AML-193 (cell line): ENCODE measurements around the gene PCDHGA11.
"Not testable (repeated sequence)": the region's sequence is repeated elsewhere in the genome, so short reads cannot be mapped to it uniquely, and the experiment has no call there.

Experiments used
- DNase-seq, 2 experiments: peaks; one replicate each; lab custom pipeline; 2025; lab: John Stamatoyannopoulos, UW

PCDHGA11 gene

DNA sequence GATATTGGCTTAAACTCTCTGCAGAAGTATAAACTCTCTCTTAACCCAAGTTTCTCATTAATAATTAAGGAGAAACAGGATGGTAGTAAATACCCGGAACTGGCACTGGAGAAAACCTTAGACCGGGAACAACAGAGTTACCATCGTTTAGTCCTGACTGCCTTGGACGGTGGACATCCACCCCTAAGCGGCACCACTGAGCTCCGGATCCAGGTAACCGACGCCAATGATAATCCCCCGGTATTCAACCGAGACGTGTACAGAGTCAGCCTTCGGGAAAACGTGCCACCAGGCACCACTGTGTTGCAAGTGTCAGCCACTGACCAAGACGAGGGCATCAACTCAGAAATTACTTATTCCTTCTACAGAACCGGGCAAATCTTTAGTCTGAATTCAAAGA is 22.2 kb upstream of the PCDHGA11 start:
- no peak for DNase-seq

DNA sequence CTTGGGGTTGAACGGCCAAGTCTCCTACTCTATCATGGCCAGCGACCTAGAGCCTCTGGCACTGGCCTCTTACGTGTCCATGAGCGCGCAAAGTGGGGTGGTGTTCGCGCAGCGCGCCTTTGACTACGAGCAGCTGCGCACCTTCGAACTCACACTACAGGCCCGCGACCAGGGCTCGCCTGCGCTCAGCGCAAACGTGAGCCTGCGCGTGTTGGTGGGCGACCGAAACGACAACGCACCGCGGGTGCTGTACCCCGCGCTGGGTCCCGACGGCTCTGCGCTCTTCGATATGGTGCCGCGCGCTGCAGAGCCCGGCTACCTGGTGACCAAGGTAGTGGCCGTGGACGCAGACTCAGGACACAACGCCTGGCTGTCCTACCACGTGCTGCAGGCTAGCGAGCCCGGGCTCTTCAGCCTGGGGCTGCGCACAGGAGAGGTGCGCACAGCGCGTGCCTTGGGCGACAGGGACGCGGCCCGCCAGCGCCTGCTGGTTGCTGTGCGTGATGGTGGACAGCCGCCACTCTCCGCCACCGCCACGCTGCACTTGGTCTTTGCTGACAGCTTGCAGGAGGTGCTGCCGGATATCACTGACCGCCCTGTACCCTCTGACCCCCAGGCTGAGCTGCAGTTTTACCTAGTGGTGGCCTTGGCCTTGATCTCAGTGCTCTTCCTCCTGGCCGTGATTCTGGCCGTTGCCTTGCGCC is 21.1 kb upstream of the PCDHGA11 start:
- DNase-seq, result no peak

DNA sequence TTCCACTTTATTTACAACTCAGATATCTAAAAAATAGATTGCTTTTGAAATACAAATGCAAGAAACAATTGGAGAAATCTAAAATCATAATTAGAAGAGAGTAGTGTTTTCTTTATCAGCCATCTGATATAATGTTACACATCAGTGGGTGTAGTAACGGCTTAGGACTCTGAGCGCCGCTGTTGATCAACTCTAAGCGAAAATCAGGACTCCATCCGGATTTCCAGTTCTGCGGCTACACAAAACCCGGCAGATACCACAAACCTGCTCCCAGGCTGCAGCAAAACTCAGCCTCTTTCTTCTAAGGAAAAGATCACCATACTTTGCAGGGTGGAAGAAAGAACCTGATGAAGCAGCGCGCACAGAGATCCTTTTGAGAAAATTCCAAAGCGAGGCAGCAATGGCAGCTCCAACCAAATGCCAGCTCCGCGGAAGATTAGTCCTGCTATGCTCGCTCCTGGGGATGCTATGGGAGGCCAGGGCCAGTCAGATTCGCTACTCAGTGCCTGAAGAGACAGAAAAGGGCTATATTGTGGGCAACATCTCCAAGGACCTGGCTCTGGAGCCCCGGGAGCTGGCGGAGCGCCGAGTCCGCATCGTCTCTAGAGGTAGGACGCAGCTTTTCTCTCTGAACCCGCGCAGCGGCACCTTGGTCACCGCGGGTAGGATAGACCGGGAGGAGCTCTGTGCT is 18.2 kb upstream of the PCDHGA11 start, which contains the start of gene PCDHGA9:
TSS of gene PCDHGA9 (plus strand) at position 226 of the 691 bp plus-strand sequence. CDS start at position 401, 175 bp downstream.
- DNase-seq, result peak; percentile 17 to 19

DNA sequence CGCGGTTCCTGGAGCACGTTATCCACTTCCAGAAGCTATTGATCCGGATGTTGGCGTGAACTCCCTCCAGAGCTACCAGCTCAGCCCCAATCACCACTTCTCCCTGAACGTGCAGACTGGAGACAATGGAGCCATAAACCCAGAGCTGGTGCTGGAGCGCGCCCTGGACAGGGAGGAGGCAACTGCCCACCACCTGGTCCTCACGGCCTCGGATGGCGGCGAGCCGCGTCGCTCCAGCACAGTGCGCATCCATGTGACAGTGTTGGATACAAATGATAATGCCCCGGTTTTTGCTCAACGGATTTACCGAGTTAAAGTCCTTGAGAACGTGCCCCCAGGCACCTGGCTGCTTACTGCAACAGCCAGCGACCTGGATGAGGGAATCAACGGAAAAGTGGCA is 17.5 kb upstream of the PCDHGA11 start:
- no peak for DNase-seq

DNA sequence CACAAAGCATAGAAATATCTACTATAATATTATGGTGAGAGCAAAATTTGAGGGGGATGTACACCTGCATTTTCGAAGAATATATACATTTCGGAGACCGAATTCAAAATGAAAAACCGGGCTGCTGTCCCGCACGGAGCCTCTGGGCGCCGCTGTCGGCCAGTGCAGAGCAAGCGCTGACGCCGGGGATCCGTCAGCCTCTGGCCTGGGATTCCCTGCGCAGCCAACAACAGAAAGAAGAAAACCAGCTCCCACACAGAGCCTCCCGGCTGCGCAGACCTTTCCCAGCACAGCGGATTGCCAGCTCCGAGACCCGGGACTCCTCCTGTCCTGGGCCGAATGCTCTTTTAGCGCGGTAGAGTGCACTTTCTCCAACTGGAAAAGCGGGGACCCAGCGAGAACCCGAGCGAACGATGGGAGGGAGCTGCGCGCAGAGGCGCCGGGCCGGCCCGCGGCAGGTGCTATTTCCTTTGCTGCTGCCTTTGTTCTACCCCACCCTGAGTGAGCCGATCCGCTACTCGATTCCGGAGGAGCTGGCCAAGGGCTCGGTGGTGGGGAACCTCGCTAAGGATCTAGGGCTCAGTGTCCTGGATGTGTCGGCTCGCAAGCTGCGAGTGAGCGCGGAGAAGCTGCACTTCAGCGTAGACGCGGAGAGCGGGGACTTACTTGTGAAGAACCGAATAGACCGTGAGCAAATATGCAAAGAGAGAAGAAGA is 12.9 kb upstream of the PCDHGA11 start, which contains the start of gene PCDHGB6:
TSS of gene PCDHGB6 (plus strand) at position 232 of the 716 bp plus-strand sequence. CDS start at position 414, 182 bp downstream.
- DNase-seq, result not testable (repeated sequence)

DNA sequence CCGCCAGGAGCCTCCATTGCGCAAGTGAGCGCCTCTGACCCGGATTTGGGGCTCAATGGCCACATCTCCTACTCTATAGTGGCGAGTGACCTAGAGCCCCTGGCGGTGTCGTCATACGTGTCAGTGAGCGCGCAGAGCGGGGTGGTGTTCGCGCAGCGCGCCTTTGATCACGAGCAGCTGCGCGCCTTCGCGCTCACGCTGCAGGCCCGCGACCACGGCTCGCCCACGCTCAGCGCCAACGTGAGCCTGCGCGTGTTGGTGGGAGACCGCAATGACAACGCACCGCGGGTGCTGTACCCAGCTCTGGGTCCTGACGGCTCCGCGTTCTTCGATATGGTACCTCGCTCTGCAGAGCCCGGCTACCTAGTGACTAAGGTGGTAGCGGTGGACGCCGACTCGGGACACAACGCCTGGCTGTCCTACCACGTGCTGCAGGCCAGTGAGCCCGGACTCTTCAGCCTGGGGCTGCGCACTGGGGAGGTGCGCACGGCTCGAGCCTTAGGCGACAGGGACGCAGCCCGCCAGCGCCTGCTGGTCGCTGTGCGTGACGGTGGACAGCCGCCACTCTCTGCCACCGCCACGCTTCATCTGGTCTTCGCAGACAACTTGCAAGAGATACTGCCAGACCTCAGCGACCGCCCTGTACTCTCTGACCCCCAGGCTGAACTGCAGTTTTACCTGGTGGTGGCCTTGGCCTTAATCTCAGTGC is 11.1 kb upstream of the PCDHGA11 start:
- DNase-seq, result no peak

DNA sequence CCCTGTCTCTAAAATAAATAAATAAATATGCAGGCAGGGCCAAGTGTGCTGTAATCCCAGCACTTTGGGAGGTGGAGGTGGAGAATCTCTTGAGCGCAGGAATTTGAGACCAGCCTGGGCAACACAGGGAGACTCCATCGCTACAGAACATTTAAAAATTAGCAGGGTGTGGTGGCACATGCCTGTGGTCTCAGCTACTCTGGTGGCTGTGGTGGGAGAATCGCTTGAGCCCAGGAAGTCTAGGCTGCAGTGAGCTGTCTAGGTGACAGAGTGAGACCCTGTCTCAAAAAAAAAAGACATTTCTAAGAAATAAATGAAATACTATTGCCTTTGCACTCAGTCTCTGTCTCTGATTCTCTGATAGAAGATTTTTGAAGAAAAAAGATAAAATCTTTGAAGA is 9.3 kb upstream of the PCDHGA11 start:
- no peak for DNase-seq

DNA sequence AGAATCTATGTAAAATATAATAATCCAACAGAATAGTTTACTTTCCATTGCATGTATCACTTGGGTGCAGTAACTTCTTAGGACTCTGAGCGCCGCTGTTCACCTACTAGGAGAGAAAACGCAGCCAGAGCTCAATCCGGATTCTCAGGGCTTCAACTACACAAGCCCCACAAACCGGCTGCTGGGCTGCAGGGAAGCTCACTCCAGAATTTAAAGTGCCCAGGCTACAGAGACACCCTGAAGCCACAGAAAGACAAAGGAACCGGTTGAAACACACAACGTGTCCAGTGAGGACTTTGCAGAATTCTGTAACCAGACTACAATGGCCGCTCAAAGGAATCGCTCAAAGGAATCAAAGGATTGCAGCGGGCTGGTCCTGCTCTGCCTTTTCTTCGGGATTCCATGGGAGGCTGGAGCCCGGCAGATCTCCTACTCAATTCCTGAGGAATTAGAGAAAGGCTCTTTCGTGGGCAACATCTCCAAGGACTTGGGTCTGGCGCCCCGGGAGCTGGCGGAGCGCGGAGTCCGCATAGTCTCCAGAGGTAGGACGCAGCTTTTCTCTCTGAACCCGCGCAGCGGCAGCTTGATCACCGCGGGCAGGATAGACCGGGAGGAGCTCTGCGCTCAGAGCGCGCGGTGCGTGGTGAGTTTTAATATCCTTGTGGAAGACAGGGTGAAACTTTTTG is 7.9 kb upstream of the PCDHGA11 start, which contains the start of gene PCDHGA10:
TSS of gene PCDHGA10 (plus strand) at position 134 of the 686 bp plus-strand sequence. CDS start at position 323, 189 bp downstream.
- peak; percentile 37 to 69 for DNase-seq

DNA sequence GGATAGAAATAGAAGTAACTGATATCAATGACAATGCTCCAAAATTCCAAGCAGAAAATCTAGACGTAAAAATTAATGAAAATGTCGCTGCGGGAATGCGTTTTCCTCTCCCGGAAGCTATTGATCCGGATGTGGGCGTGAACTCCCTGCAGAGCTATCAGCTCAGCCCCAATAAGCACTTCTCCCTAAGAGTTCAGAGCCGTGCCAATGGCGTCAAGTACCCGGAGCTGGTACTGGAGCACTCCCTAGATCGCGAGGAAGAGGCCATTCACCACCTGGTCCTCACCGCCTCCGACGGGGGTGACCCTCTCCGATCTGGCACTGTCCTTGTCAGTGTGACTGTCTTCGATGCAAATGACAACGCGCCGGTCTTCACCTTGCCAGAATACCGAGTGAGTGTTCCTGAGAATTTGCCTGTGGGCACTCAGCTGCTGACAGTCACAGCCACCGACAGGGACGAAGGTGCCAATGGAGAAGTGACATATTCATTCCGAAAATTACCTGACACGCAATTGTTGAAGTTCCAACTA is 7.2 kb upstream of the PCDHGA11 start:
- no peak for DNase-seq

DNA sequence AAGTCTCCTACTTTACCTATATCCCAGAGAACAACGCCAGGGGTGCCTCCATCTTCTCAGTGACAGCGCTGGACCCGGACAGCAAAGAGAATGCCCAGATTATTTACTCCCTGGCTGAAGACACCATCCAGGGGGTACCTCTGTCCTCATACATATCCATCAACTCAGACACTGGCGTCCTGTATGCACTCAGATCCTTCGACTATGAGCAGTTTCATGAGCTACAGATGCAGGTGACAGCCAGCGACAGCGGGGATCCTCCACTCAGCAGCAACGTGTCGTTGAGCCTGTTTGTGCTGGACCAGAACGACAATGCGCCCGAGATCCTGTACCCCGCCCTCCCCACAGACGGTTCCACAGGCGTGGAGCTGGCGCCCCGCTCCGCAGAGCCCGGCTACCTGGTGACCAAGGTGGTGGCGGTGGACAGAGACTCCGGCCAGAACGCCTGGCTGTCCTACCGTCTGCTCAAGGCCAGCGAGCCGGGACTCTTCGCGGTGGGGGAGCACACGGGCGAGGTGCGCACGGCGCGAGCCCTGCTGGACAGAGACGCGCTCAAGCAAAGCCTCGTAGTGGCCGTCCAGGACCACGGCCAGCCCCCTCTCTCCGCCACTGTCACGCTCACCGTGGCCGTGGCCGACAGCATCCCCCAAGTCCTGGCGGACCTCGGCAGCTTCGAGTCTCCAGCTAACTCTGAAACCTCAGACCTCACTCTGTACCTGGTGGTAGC is 6.1 kb upstream of the PCDHGA11 start:
- DNase-seq, result not testable (repeated sequence)

DNA sequence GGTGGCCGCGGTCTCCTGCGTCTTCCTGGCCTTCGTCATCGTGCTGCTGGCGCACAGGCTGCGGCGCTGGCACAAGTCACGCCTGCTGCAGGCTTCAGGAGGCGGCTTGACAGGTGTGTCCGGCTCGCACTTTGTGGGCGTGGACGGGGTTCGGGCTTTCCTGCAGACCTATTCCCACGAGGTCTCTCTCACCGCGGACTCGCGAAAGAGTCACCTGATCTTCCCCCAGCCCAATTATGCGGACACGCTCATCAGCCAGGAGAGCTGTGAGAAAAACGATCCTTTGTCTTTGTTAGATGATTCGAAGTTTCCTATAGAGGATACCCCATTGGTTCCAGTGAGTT is 5.6 kb upstream of the PCDHGA11 start:
- not testable (repeated sequence) for DNase-seq

DNA sequence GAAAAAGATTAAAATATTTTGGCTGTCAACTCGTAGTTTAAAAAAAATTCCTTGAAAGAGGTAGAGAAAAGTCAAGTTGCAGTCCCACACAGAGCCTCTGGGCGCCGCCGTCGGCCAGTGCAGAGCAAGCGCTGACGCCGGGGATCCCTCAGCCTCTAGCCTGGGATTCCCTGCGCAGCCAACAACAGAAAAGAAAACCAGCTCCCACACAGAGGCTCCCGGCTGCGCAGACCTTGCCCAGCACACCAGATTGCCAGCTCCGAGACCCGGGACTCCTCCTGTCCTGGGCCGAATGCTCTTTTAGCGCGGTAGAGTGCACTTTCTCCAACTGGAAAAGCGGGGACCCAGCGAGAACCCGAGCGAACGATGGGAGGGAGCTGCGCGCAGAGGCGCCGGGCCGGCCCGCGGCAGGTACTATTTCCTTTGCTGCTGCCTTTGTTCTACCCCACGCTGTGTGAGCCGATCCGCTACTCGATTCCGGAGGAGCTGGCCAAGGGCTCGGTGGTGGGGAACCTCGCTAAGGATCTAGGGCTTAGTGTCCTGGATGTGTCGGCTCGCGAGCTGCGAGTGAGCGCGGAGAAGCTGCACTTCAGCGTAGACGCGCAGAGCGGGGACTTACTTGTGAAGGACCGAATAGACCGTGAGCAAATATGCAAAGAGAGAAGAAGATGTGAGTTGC is 3.2 kb upstream of the PCDHGA11 start, which contains the start of gene PCDHGB7:
TSS of gene PCDHGB7 (plus strand) at position 184 of the 679 bp plus-strand sequence. CDS start at position 367, 183 bp downstream.
- DNase-seq, result not testable (repeated sequence)

DNA sequence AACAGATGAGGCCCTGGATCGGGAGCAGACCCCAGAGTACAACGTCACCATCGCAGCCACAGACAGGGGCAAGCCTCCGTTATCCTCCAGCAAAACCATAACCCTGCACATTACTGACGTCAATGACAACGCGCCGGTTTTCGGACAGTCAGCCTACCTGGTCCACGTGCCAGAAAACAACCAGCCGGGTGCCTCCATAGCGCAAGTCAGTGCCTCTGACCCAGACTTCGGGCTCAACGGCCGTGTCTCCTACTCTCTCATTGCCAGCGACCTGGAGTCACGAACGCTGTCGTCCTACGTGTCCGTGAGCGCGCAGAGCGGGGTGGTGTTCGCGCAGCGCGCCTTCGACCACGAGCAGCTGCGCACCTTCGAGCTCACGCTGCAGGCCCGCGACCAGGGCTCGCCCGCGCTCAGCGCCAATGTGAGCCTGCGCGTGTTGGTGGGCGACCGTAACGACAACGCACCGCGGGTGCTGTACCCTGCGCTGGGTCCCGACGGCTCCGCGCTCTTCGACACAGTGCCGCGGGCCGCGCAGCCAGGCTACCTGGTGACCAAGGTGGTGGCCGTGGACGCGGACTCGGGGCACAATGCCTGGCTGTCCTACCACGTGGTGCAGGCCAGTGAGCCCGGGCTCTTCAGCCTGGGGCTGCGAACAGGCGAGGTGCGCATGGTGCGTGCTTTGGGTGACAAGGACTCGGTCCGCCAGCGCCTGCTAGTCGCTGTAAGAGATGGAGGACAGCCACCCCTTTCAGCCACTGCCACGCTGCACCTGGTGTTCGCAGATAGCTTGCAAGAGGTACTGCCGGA is 1.6 kb upstream of the PCDHGA11 start:
- DNase-seq, result no peak

DNA sequence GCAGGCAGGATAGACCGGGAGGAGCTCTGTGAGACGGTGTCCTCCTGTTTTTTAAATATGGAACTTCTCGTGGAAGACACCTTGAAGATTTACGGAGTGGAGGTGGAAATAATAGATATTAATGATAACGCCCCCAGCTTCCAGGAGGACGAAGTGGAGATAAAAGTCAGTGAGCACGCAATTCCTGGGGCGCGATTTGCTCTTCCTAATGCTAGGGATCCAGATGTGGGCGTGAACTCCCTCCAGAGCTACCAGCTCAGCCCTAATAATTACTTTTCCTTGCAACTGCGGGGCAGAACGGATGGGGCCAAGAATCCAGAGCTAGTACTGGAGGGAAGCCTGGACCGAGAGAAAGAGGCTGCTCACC is 621 bp downstream of the PCDHGA11 start:
- no peak for DNase-seq

DNA sequence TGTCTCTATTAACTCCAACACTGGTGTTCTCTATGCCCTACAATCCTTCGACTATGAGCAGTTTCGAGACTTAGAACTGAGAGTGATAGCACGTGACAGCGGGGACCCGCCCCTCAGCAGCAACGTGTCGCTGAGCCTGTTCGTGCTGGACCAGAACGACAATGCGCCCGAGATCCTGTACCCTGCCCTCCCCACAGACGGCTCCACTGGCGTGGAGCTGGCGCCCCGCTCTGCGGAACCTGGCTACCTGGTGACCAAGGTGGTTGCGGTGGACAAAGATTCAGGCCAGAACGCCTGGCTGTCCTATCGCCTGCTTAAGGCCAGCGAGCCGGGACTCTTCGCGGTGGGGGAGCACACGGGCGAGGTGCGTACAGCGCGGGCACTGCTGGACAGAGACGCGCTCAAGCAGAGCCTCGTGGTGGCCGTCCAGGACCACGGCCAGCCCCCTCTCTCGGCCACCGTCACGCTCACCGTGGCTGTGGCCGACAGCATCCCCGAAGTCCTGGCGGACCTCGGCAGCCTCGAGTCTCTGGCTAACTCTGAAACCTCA is 2.0 kb downstream of the PCDHGA11 start:
- no peak for DNase-seq

DNA sequence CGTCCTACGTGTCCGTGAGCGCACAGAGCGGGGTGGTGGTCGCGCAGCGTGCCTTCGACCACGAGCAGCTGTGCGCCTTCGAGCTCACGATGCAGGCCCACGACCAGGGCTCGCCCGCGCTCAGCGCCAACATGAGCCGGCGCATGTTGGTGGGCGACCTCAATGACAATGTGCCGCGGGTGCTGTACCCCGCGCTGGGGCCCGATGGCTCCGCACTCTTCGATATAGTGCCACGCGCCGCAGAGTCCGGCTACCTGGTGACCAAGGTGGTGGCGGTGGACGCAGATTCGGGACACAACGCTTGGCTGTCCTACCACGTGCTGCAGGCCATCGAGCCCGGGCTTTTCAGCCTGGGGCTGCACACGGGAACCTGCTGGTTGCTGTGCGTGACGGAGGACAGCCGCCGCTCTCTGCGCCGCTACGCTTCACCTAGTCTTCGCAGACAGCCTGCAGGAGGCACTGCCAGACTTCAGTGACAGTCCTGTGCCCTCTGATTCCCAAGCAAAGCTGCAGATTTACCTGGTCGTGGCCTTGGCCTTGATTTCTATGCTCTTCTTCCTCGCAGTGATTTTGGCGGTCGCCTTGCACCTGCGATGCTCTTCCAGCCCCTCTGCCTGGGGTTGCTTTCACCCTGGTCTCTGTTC is 7.1 kb downstream of the PCDHGA11 start:
- DNase-seq, result no peak

DNA sequence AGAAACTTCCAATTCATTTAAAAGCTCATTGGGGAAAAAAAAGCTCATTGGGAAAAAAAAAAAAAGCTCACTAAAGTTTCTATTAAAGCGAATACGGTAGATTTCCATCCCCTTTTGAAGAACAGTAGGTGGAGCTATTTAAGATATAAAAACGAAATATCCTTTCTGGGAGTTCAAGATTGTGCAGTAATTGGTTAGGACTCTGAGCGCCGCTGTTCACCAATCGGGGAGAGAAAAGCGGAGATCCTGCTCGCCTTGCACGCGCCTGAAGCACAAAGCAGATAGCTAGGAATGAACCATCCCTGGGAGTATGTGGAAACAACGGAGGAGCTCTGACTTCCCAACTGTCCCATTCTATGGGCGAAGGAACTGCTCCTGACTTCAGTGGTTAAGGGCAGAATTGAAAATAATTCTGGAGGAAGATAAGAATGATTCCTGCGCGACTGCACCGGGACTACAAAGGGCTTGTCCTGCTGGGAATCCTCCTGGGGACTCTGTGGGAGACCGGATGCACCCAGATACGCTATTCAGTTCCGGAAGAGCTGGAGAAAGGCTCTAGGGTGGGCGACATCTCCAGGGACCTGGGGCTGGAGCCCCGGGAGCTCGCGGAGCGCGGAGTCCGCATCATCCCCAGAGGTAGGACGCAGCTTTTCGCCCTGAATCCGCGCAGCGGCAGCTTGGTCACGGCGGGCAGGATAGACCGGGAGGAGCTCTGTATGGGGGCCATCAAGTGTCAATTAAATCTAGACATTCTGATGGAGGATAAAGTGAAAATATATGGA is 9.7 kb downstream of the PCDHGA11 start, which contains the start of gene PCDHGA12:
TSS of gene PCDHGA12 (plus strand) at position 176 of the 782 bp plus-strand sequence. CDS start at position 429, 253 bp downstream.
- DNase-seq, result no peak
